Neuron (in vitro differentiated cells): Measurements from ENCODE around the gene SEC22C.

Experiments
- H2AFZ ChIP-seq: one replicate; pipeline ENCODE4 v1.6.1; 2013; ENCODE audit warnings: low read depth, mild to moderate bottlenecking, inconsistent platforms, low read length, moderate library complexity
- H3K27me3 ChIP-seq: one replicate; pipeline ENCODE4 v1.6.1; 2013; ENCODE audit warnings: low read length; ENCODE audit not compliant: insufficient read depth
- H3K36me3 ChIP-seq: one replicate; pipeline ENCODE4 v1.6.1; 2013; ENCODE audit warnings: low read length; ENCODE audit not compliant: insufficient read depth
- H3K4me1 ChIP-seq: one replicate; pipeline ENCODE4 v1.6.1; 2013; ENCODE audit warnings: low read length; ENCODE audit not compliant: insufficient read depth
- H3K4me3 ChIP-seq: 2 replicates; pipeline ENCODE4 v1.5.1; 2013; ENCODE audit warnings: mild to moderate bottlenecking, low read length, moderate library complexity
- H3K9me3 ChIP-seq: one replicate; pipeline ENCODE4 v1.6.1; 2013; ENCODE audit warnings: low read length

Gene SEC22C

DNA sequence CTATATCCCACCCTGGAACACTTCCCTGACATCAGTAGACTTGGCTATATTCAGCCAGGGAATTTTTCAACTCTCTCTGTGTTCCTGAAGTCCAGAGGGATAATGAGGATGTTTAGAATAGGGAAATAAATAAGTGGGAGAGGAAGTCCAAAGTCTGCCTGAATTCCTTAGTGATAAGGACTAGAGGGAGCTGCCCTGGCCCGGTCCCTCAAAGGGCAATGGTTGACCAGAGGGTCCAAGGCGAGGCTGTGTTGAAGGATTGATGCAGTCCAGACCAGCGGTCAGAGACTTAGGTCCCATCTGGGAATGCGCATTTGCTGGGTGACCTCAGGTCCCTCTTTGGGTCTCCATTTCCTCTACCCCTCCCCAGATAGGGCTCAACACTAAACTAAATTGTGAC, 71.4 kb downstream of the SEC22C start:
- no peak overlapping the region for H2AFZ ChIP-seq
- H3K36me3 ChIP-seq: no peaks in the 10 kb centered on the region
- no peaks in the 10 kb centered on the region for H3K9me3 ChIP-seq
- no peaks in the 10 kb centered on the region for H3K4me1 ChIP-seq
- no peak overlapping the region for H3K4me3 ChIP-seq
- peaks cover 27% of the 10 kb centered on the region for H3K27me3 ChIP-seq

- Histone ChIP-seq H2AFZ (no peak overlapping the region), H3K27me3 (peaks cover 35% of the 10 kb centered on the region), H3K36me3 (no peaks in the 10 kb centered on the region), H3K4me3 (no peak overlapping the region), H3K4me1 (no peaks in the 10 kb centered on the region), H3K9me3 (no peaks in the 10 kb centered on the region)
Observed at GRCh38 chr3:42509111-42509510, 72.7 kb downstream of the SEC22C start.

DNA sequence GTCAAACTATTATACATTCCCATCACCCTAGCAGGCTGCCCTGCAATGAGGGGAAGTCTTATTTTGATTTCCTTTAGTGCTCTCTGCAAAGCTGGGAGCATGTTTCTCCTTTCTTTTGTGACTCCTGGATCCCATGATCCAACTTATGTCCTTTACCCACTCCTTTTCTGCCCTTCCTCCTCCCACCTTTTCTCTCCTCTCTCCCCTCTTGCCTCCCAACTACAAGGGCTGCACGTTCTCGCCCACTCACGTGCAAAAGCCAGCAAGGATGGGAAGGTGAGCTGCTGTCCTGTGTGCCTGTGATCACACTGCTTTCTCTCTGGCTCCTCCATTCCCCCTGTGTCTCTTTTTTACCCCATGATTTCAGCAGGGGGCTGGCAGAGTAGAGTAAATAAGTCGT, 73.2 kb downstream of the SEC22C start:
- Histone ChIP-seq H2AFZ (no peak overlapping the region), H3K36me3 (no peaks in the 10 kb centered on the region), H3K27me3 (peaks cover 41% of the 10 kb centered on the region), H3K4me1 (no peaks in the 10 kb centered on the region), H3K4me3 (no peak overlapping the region), H3K9me3 (no peaks in the 10 kb centered on the region)

GRCh38 chr3:42507761-42508335, 73.9 kb downstream of the SEC22C start:
- no peaks in the 10 kb centered on the region for H3K9me3 ChIP-seq
- H3K4me3 ChIP-seq: no peak overlapping the region
- no peaks in the 10 kb centered on the region for H3K4me1 ChIP-seq
- H2AFZ ChIP-seq: no peak overlapping the region
- peaks cover 48% of the 10 kb centered on the region for H3K27me3 ChIP-seq
- no peaks in the 10 kb centered on the region for H3K36me3 ChIP-seq

DNA sequence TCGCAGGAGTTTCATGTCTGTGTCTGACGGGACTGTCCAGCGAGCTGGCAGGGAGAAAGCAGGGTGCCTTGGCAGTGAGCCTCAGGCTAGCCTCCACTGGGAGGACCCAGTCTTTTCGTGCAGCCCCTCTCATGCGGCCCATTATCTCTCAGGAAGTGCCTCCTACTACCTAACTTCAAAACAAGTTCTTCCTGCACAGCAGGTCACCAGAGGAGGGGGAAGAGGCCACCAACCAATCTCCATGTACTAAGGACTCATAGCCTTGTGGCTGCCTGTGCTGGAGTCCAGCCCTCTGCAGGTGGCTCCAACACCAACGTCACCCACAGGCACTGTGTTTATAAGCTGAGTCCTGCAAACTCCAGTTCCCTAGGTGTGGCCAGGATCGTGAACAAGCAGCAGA, 74.5 kb downstream of the SEC22C start:
- Histone ChIP-seq H3K27me3 (peaks cover 53% of the 10 kb centered on the region), H3K4me3 (no peak overlapping the region), H2AFZ (no peak overlapping the region), H3K36me3 (no peaks in the 10 kb centered on the region), H3K9me3 (no peaks in the 10 kb centered on the region), H3K4me1 (peaks cover under 1% of the 10 kb centered on the region)

- Histone ChIP-seq H3K27me3 (peaks cover 61% of the 10 kb centered on the region), H3K36me3 (no peaks in the 10 kb centered on the region), H2AFZ (no peak overlapping the region), H3K4me3 (no peak overlapping the region), H3K4me1 (peaks cover 5% of the 10 kb centered on the region), H3K9me3 (no peaks in the 10 kb centered on the region)
Observed at GRCh38 chr3:42505849-42506410, 75.8 kb downstream of the SEC22C start.

GRCh38 chr3:42505128-42505848, 76.5 kb downstream of the SEC22C start:
- H3K4me3 ChIP-seq: no peak overlapping the region
- H3K27me3 ChIP-seq: peaks cover 67% of the 10 kb centered on the region
- no peak overlapping the region for H2AFZ ChIP-seq
- H3K9me3 ChIP-seq: no peaks in the 10 kb centered on the region
- peaks cover 5% of the 10 kb centered on the region for H3K4me1 ChIP-seq
- no peaks in the 10 kb centered on the region for H3K36me3 ChIP-seq

DNA sequence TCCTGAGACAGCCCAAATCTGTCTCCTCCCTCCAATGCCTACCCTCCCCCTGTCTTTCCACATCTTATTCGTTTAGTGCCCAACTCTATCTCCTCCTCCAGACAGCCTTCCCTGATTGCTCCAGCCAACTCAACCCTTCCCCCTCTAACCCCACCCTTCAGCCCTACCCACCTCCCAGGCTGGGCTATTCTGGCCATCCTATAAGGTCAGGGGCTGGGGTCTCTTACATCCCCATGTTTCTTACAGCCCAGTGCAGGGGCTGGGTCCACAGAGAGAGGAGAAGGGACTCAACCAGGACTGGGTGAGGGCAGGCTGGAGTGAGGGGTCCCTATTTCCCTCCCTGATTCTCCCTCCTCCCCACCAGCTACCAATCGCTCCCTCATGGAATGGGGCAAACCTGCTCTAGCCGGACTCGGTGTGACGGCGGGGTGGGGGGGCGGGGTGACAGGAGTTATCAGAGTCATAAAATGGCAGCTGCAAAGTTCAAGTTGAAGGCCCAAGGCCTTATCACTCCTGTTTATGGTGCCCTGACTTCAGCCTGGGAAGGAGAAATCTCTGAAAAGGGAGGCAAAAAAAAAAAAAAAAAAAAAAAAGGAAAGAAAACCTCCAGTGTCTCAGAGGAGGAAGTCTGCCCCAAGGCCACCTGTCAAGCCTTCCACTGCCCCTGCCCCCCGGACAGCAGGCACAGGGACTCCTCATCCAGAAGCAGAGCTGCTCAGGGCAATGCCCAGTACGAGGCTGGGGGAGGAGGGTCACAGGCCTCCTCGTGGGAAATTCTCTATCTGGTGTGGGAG, 77.2 kb downstream of the SEC22C start:
- H2AFZ ChIP-seq: no peak overlapping the region
- H3K4me3 ChIP-seq: no peak overlapping the region
- peaks cover 75% of the 10 kb centered on the region for H3K27me3 ChIP-seq
- no peaks in the 10 kb centered on the region for H3K9me3 ChIP-seq
- H3K36me3 ChIP-seq: no peaks in the 10 kb centered on the region
- peaks cover 5% of the 10 kb centered on the region for H3K4me1 ChIP-seq

DNA sequence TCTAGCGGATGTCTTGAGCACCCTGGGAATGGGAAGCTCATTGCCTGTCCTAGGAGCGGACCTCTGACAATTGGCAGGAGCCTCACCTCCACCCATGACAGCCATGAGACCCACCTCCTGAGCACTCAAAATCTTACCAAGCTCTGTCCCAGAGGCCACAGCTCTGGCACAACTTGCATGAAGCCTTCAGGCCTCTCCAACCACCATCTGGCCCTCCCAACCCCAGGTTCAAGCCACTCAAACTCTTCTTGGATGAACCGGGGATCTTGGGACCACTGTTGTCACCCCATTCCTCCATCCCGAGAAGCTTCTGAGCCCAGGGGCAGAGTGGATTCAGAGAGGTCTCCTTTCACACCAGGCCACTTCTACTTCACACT, 77.8 kb downstream of the SEC22C start:
- H3K4me1 ChIP-seq: peaks cover 5% of the 10 kb centered on the region
- H3K36me3 ChIP-seq: no peaks in the 10 kb centered on the region
- H3K9me3 ChIP-seq: no peaks in the 10 kb centered on the region
- H3K4me3 ChIP-seq: no peak overlapping the region
- H3K27me3 ChIP-seq: peaks cover 77% of the 10 kb centered on the region
- no peak overlapping the region for H2AFZ ChIP-seq

GRCh38 chr3:42503251-42503924, 78.4 kb downstream of the SEC22C start:
- Histone ChIP-seq H3K27me3 (peaks cover 82% of the 10 kb centered on the region), H3K4me3 (no peak overlapping the region)

DNA sequence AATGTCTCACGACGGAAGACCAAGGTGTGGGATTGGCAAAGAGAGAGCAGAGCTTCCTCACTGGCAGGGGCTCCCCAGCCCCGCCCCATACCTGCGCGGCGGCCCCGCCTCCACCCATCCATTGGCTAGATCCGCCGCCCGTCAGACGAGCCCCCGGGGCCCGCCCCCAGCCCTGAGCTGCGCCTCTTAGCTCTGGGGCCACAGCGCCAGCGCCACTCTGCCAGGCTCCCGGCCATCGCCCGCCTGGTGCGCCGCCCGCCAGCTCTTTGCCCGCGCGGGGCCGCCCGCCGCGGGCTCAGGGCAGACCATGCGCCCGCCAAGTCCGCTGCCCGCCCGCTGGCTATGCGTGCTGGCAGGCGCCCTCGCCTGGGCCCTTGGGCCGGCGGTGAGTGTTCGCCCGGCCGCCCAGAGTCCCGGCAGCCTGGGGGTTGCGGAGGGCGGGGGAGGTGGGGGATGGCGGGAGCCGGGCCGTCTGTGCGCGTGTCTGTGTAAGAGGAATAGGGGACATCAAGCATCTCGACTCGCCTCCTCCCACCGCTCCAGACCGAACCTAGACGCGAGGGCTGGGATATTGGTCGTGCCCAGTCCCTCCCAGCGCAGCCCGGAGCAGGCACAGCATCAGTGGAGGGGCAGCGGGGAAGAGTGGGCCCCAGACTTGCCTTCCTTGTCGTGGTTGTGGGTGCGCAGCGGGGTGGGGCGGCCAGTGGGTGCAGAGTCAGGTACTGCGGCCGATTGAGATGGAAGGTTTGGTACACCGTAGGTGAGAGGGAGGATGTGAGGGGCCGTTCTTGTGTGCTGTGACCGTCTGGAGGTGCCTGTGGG, 79.1 kb downstream of the SEC22C start, which contains the start of gene VIPR1:
Gene VIPR1 (plus strand): TSS at position 215 of the 822 bp plus-strand sequence. CDS start 93 bp downstream, at position 308.
- Histone ChIP-seq H3K36me3 (no peaks in the 10 kb centered on the region), H3K4me3 (peak within 1 kb of the TSS; percentile 13), H2AFZ (peak within 1 kb of the TSS; percentile 24), H3K9me3 (no peaks in the 10 kb centered on the region), H3K27me3 (peaks cover 82% of the 10 kb centered on the region), H3K4me1 (peaks cover 5% of the 10 kb centered on the region)

More at GRCh38 chr3:42503251-42503924, 78.4 kb downstream of the SEC22C start:
- Histone ChIP-seq H3K4me1 (peaks cover 5% of the 10 kb centered on the region), H3K9me3 (no peaks in the 10 kb centered on the region), H3K36me3 (no peaks in the 10 kb centered on the region), H2AFZ (no peak overlapping the region)
